GM19452 (cell line): ENCODE data around the gene ASB2.

ENCODE experiments used
- ATAC-seq: cut with Tn5 transposase; IDR thresholded peaks from one replicate; pipeline ENCODE4 v1.9.1; 2021; ENCODE audit not compliant: unreplicated experiment

The ASB2 gene

GRCh38 chr14:93909429-93910128, 66.8 kb downstream of the ASB2 start:
- ATAC-seq = no peak

DNA sequence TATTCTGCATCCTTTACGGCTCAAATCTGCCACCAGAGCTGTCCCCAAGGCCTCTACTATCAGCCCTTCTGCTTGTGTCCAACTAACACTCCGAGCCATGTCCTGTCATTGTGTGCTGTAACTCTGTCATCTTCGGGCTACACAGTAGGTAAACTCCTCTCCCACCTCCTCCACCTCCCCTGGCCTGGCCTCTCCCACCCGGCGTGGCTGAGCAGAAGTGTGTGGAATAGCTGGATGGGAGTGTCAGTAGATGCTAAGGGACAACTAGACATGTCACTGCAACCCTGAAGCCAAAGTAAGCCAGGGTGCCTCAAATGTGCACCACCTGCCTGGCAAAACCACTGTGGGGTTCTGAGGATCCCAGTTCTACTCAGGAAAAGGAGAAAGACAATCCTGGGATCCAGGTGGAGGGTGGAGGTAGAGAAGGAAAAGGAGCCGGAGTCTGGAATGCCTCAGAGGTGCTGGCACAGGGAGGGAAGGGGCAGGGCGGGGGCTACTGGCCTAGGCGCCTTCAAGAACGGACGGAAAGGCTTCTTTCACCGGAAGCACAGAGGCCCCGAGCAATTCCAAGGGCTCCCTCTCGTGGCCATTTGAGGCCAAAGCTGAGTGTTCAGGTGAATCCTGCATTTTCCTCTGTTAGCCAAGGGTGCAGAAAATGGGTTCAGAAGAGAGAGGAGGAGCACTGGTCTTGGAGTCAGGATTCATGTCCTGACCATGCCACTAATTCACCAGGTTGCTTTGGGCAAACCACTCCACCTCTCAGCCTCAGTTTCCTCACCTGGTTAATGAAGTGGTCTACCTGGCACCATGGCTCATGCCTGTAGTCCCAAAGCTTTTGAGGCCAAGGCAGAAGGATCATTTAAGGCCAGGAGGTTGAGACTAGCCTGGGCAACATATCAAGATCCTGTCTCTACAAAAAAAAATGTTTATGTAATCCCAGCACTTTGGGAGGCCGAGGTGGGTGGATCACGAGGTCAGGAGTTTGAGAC, 69.7 kb downstream of the ASB2 start:
- no peak for ATAC-seq

GRCh38 chr14:93905623-93906022, 70.7 kb downstream of the ASB2 start:
- ATAC-seq = no peak

- no peak for ATAC-seq
These were observed 72.8 kb downstream of the ASB2 start for GRCh38 chr14:93903342-93904184.

- no peak for ATAC-seq
These were observed 73.6 kb downstream of the ASB2 start for GRCh38 chr14:93902619-93903307.

DNA sequence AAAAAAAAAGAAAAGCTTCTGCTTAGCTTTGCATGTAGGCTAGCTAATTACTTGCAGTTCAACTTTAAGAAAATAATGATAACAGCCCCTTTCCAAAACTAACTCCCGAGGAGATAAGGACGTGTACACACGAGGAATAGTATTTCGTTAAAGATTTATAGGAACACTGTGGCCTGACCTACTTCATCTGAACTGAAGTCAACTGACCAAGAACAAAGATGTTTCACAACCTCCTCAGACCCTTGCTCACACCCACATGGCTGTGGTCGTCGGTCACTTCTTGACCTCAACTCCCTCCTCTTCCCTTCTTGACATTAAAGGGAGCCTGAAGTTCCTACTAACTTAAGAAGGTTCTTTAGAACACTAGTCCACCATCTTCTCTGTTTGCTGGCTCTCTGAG, 74.6 kb downstream of the ASB2 start:
- no peak for ATAC-seq

- ATAC-seq = no peak
These were observed 77.6 kb downstream of the ASB2 start for GRCh38 chr14:93898731-93899130.

DNA sequence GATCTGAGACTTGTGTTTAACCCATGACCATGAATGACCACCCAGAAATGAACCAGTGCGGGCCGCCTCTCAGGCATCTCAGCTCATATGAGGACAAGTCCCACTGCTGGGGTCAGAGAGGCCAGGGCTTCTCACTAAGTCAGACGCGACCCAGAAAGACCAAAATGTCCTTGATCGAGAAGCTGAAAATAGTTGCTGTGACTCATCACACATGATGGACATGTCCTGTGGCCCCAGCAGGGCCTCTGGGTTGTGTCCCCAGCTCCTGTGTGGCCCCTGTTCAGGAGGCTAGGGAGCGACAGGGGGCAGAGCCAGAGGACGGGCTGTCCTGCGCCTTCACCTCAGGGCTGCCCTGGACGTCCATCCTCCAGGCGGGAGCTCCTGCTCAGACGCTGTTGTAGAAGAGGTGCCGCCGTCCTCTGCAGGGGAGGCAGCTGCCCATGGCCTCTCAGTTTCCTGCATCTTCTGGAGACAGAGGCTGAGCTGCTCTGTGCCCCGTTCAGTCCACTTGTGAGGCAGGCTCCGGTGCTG, 78.2 kb downstream of the ASB2 start:
- ATAC-seq = no peak

- no peak for ATAC-seq
These were observed 78.9 kb downstream of the ASB2 start for GRCh38 chr14:93897476-93897845.

GRCh38 chr14:93895023-93895604, 81.3 kb downstream of the ASB2 start:
- ATAC-seq = no peak

DNA sequence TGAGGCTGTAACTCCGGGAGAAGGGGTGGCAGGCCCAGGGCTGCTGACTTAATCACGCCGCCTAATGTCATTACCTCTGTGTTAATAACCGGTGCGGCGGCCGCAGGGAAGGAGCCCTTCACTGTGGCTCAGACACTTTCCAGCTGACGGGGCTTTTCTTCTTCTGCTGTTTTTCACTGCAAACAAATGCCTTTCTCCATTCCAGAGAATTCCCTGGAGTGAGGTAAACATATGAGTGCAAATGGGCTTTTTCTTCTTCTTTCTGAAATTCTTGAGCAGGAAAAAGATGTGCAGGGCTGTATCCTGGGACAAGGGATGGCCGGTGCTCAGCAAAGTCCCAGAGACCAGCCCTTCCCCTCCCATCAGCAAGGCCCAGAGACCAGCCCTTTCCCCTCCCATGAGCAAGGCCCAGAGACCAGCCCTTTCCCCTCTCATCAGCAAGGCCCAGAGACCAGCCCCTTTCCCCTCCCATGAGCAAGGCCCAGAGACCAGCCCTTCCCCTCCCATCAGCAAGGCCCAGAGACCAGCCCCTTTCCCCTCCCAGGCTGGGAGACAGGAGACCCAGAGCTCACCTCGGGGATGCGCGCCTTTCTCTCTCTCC, 82.6 kb downstream of the ASB2 start:
- no peak for ATAC-seq

DNA sequence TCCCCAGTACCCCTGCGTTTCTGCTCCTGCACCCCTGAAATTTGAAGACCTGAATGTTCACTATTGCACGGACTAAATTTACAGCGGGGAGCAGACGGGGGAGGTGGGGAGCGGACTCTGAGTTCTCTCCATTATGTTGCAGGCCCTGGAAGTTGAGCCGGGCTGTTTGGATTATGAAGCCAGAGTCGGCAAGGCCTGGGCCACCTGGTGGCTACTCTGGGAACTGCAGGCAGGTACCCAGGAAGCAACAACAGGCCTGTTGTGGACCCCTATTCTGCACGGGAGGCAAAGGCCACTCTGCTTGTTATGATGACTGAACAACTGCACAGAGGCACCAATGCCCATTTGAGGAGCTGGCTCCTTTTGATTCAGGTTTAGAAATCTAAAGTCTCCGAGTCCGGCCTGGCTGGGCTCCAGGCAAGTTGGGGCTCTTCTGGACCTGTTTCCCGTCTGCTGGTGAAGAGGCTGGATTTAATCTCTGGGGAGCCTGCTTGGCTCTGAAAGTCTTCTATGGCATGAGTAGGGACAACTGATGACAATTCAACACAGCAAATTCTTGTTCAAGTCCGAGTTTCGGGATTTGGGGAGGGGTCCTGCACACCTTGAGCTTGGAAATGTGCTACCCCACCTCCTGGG, 83.3 kb downstream of the ASB2 start:
- ATAC-seq = no peak

GRCh38 chr14:93892505-93892839, 83.9 kb downstream of the ASB2 start:
- ATAC-seq = no peak

DNA sequence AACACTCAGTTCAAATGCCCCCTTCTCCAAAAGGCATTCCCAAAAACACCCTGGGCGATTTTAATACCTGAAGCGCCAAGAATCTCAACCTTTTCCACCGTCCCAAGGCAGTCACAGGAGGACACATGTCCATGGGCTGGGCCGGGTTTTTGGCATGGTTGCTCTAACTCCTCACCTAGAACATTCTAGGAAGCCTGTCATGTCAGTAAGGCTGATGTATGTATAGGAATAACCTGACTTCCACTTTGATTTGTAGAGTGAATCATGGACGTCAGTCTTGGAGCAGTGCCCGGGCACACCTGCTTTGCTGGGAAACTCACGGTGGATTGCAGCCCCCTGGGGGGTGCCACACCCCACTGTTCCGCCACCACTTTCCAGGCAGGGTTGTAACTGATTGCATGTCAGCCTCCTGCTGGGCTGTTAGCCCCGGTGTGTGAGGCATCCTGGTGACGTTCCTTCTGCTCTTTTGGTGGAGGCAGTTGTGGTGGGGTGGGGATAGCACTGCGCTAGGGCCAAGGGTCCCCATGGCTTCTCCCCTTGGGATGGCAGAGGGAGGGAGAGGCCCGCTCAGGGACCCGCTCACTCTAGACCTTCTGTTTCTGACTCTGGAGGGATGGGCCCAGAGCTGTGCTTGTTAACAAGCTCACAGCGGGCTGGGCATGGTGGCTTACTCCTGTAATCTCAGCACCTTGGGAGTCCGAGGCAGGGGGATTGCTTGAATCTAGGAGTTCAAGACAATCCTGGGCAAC, 84.4 kb downstream of the ASB2 start:
- ATAC-seq = no peak

DNA sequence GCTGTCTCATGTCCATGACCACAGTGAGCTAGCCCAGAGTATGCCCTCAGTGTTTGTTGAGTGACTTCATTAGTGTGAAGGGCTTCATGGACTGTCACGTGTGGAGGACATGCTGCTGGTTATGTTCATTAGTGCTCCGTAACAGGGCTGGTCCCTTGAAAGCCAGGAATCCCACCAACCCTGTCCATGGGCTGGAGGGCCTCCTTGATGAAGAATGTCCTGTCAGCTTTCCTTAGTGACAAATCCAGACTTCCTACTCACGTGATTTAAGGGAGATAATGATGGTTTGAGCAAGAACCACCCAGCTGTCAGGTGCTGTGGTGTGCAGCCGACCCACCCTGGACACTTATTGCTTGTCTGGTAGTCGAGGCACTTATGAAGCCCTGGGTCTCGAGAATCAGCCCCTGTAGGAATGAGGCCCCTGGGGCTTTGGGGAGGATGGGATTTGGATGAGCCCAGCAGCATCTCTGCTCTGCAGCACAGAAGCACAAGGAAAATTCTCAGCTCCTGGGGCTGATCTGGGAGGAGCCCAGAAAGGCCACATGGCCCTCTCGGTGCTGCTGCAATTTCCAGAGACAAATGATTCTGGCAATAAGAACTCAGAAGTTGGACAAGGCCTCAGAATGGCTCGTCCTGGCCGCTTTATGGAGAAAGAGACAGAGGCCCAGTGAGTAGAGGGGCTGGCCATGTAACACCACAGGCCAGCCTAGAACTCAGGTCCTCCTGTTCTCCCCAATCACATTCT, 86.5 kb downstream of the ASB2 start:
- ATAC-seq = no peak

GRCh38 chr14:93888995-93889394, 87.4 kb downstream of the ASB2 start:
- ATAC-seq = no peak

- ATAC-seq = no peak
These were observed 91.4 kb downstream of the ASB2 start for GRCh38 chr14:93884950-93885349.
